HepG2 (cell line): ENCODE results near the gene DAB1. TPM values are rescaled to one million over a fixed set of nuclear protein-coding genes. Genes with fewer than 3 reads are reported as not detected.

Experiments
- BRCA1 ChIP-seq: sonication (generic); formaldehyde crosslinking; IDR thresholded peaks from 2 replicates; pipeline ENCODE4 v1.4.0; 2020; ENCODE audit warnings: missing genetic modification reagents
- FOXO1 ChIP-seq: sonication (generic); formaldehyde crosslinking; IDR thresholded peaks from 2 replicates; pipeline ENCODE4 v1.4.0; 2020; ENCODE audit warnings: missing genetic modification reagents
- HIVEP1 ChIP-seq: sonication (generic); formaldehyde crosslinking; IDR thresholded peaks from 2 replicates; pipeline ENCODE4 v1.4.0; 2020; ENCODE audit warnings: mild to moderate bottlenecking, missing genetic modification reagents
- HOXA7 ChIP-seq: sonication (generic); formaldehyde crosslinking; IDR thresholded peaks from 2 replicates; pipeline ENCODE4 v1.8.1; 2022; ENCODE audit warnings: mild to moderate bottlenecking, missing genetic modification reagents, moderate library complexity
- IRF9 ChIP-seq: sonication (generic); formaldehyde crosslinking; IDR thresholded peaks from 2 replicates; pipeline ENCODE4 v1.8.0; 2022; ENCODE audit warnings: missing genetic modification reagents, mild to moderate bottlenecking, borderline replicate concordance
- KLF13 ChIP-seq: sonication (generic); formaldehyde crosslinking; IDR thresholded peaks from 2 replicates; pipeline ENCODE4 v1.4.0; 2020; ENCODE audit warnings: mild to moderate bottlenecking, missing genetic modification reagents
- NFIB ChIP-seq: sonication (generic); formaldehyde crosslinking; IDR thresholded peaks from 2 replicates; pipeline ENCODE4 v1.9.0; 2021; ENCODE audit warnings: missing genetic modification reagents, mild to moderate bottlenecking, borderline replicate concordance
- NR2F6 ChIP-seq, 2 experiments: IDR thresholded peaks; 2 replicates each; pipeline ENCODE4 v1.6.1; 2016; ENCODE audit warnings: antibody characterized with exemption in 1 of 2, mild to moderate bottlenecking in 1 of 2
- RBFOX2 ChIP-seq: fragments of 200-400 bp; formaldehyde crosslinking; IDR thresholded peaks from 2 replicates; pipeline ENCODE4 v1.6.1; 2017; ENCODE audit warnings: low read depth, mild to moderate bottlenecking, low read length
- SMAD3 ChIP-seq: sonication (generic); formaldehyde crosslinking; IDR thresholded peaks from 2 replicates; pipeline ENCODE4 v1.4.0; 2020; ENCODE audit warnings: missing genetic modification reagents
- STAT6 ChIP-seq: sonication (generic); formaldehyde crosslinking; IDR thresholded peaks from 2 replicates; pipeline ENCODE4 v1.4.0; 2020; ENCODE audit warnings: missing genetic modification reagents, mild to moderate bottlenecking, borderline replicate concordance
- TARDBP ChIP-seq: sonication (generic); formaldehyde crosslinking; IDR thresholded peaks from 2 replicates; pipeline ENCODE4 v1.8.0; 2022; ENCODE audit warnings: mild to moderate bottlenecking, missing genetic modification reagents
- ZNF441 ChIP-seq: sonication (generic); formaldehyde crosslinking; IDR thresholded peaks from 2 replicates; pipeline ENCODE4 v1.7.0; 2021; ENCODE audit warnings: missing genetic modification reagents, borderline replicate concordance
- ZNF790 ChIP-seq: sonication (generic); formaldehyde crosslinking; IDR thresholded peaks from 2 replicates; pipeline ENCODE4 v1.8.0; 2022; ENCODE audit warnings: missing genetic modification reagents, mild to moderate bottlenecking, borderline replicate concordance
- ZNF792 ChIP-seq: IDR thresholded peaks from 2 replicates; pipeline ENCODE4 v1.6.1; 2016
- polyA plus RNA-seq, 8 experiments: library from polyadenylated mRNA; depleted of rRNA in 3 of 8; stranded (reverse) in 7 of 8; unstranded in 1 of 8; fragments of >200 nt; fragmentation: Illumina TruSeq in 4 of 8; extraction: Trizol in 4 of 8; gene quantifications; 2 replicates each; pipeline versions ENCODE4 v1.2.1 to v1.2.3, GENCODE V29; 2011 to 2016; ENCODE audit warnings: low read depth in 4 of 8, missing spikeins in 1 of 8, mixed read lengths in 1 of 8; ENCODE audit not compliant: insufficient read depth in 1 of 8
- total RNA-seq, 5 experiments: library from RNA; depleted of rRNA; stranded (reverse); fragments of >200 nt; fragmentation: Illumina TruSeq; extraction: Trizol; gene quantifications; 2 replicates each; pipeline ENCODE4 v1.2.3, GENCODE V29; 2016; ENCODE audit warnings: low read depth in 1 of 5
- TF ChIP-seq, protein P1 (sequence below): sonication (generic); formaldehyde crosslinking; IDR thresholded peaks from 2 replicates; pipeline ENCODE4 v1.5.0; 2020; ENCODE audit warnings: missing genetic modification reagents
- TF ChIP-seq, protein P2 (sequence below): IDR thresholded peaks from 2 replicates; pipeline ENCODE4 v1.6.1; 2018; ENCODE audit warnings: missing genetic modification reagents
- TF ChIP-seq, protein P3 (sequence below): sonication (generic); formaldehyde crosslinking; IDR thresholded peaks from 2 replicates; pipeline ENCODE4 v1.4.0; 2020; ENCODE audit warnings: missing genetic modification reagents
- TF ChIP-seq, protein P4 (sequence below): sonication (generic); formaldehyde crosslinking; IDR thresholded peaks from 2 replicates; pipeline ENCODE4 v1.5.0; 2020; ENCODE audit warnings: missing genetic modification reagents

The DAB1 gene
- total and polyA plus RNA-seq, 2 of the 13 experiments (the other 11 are each of a cell fraction or from before 2014, with no cell fraction given), result 0.04 to 0.13 TPM

DNA sequence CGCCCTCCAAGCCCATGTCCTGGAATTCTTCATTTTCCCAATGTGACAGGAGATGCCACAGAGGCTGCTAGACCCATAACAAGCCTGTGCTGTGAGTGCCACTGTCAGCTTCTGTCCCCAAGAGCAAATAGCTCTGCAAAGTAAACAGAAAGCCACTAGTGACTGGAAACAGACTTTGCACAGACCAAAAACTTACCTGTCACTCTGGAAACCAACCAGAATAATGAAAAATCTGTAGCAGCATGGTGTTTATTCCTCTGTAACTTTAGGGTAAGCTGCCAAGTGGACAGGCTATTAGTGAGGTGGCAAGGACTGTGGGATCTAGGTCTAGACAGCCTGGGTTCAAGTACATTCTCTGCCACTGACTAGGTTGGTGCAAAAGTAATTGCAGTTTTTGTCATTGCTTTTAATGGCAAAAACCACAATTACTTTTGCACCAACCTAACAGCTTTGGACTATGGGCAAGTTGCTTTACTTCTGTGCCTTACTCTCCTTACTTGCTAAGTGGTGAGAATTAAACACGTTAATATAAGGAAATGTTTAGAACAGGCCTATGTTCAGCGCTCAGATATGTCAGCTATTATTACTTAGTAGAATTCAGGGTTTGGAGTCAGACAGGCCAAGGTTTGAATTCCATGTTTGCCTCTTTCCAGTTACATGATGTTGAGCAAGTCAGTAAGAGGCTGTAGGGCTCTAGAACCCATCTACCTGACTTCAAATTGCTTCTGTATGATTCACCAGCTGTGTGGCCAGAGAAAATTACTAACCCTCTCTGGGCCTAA, 457.8 kb downstream of the DAB1 start, which contains the start of gene C8B (continued):
- TF ChIP-seq, protein P1, sequence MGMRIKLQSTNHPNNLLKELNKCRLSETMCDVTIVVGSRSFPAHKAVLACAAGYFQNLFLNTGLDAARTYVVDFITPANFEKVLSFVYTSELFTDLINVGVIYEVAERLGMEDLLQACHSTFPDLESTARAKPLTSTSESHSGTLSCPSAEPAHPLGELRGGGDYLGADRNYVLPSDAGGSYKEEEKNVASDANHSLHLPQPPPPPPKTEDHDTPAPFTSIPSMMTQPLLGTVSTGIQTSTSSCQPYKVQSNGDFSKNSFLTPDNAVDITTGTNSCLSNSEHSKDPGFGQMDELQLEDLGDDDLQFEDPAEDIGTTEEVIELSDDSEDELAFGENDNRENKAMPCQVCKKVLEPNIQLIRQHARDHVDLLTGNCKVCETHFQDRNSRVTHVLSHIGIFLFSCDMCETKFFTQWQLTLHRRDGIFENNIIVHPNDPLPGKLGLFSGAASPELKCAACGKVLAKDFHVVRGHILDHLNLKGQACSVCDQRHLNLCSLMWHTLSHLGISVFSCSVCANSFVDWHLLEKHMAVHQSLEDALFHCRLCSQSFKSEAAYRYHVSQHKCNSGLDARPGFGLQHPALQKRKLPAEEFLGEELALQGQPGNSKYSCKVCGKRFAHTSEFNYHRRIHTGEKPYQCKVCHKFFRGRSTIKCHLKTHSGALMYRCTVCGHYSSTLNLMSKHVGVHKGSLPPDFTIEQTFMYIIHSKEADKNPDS (CRISPR knock-in tag), result peak; percentile 53; the same call in 1 of the 2 replicates
- TF ChIP-seq, protein P2, sequence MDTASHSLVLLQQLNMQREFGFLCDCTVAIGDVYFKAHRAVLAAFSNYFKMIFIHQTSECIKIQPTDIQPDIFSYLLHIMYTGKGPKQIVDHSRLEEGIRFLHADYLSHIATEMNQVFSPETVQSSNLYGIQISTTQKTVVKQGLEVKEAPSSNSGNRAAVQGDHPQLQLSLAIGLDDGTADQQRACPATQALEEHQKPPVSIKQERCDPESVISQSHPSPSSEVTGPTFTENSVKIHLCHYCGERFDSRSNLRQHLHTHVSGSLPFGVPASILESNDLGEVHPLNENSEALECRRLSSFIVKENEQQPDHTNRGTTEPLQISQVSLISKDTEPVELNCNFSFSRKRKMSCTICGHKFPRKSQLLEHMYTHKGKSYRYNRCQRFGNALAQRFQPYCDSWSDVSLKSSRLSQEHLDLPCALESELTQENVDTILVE (CRISPR knock-in tag), result no peak
- TF ChIP-seq, protein P3, sequence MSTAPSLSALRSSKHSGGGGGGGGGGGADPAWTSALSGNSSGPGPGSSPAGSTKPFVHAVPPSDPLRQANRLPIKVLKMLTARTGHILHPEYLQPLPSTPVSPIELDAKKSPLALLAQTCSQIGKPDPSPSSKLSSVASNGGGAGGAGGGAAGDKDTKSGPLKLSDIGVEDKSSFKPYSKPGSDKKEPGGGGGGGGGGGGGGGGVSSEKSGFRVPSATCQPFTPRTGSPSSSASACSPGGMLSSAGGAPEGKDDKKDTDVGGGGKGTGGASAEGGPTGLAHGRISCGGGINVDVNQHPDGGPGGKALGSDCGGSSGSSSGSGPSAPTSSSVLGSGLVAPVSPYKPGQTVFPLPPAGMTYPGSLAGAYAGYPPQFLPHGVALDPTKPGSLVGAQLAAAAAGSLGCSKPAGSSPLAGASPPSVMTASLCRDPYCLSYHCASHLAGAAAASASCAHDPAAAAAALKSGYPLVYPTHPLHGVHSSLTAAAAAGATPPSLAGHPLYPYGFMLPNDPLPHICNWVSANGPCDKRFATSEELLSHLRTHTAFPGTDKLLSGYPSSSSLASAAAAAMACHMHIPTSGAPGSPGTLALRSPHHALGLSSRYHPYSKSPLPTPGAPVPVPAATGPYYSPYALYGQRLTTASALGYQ, result no peak
- TF ChIP-seq HOXA7 (CRISPR knock-in tag), result no peak
- TF ChIP-seq BRCA1 (CRISPR knock-in tag), result no peak
- peak; percentile 71; the same call in 1 of the 2 replicates for TF ChIP-seq ZNF792
- no peak for TF ChIP-seq HIVEP1
- no peak for TF ChIP-seq IRF9 (CRISPR knock-in tag)
- TF ChIP-seq STAT6 (CRISPR knock-in tag), result no peak
- TF ChIP-seq NFIB (CRISPR knock-in tag), result no peak
- 0 out of 2 replicates have a peak, but pooled peaks have one; percentile 7 for TF ChIP-seq NR2F6 (IDR thresholded peaks at IDR 0.05)
- TF ChIP-seq NR2F6 (CRISPR knock-in tag; IDR thresholded peaks at IDR 0.05), result peak; percentile 61
- TF ChIP-seq ZNF790 (CRISPR knock-in tag), result 0 out of 2 replicates have a peak, but pooled peaks have one; percentile 52
- TF ChIP-seq FOXO1, result peak; percentile 63; the same call in 1 of the 2 replicates
- TF ChIP-seq RBFOX2, result peak; percentile 49
- no peak for TF ChIP-seq SMAD3 (CRISPR knock-in tag)
- no peak for TF ChIP-seq TARDBP (CRISPR knock-in tag)
- no peak for TF ChIP-seq KLF13 (CRISPR knock-in tag)
- TF ChIP-seq, protein P4, sequence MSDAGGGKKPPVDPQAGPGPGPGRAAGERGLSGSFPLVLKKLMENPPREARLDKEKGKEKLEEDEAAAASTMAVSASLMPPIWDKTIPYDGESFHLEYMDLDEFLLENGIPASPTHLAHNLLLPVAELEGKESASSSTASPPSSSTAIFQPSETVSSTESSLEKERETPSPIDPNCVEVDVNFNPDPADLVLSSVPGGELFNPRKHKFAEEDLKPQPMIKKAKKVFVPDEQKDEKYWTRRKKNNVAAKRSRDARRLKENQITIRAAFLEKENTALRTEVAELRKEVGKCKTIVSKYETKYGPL (CRISPR knock-in tag), result no peak
- TF ChIP-seq ZNF441 (CRISPR knock-in tag), result 0 out of 2 replicates have a peak, but pooled peaks have one; percentile 31
